Sigmoid colon (tissue), 4 donors: ENCODE results near the gene TAGLN2.

Experiments used
- EP300 ChIP-seq, 4 donors: sonication (generic); formaldehyde crosslinking; IDR thresholded peaks; one replicate each; pipeline ENCODE4 v1.6.1; 2017; ENCODE audit warnings: antibody characterized with exemption in 4 of 4
- POLR2A ChIP-seq, 2 donors: fragments of 450-650 bp; IDR thresholded peaks; one replicate each; pipeline ENCODE4 v1.6.1; 2016; ENCODE audit warnings: antibody characterized with exemption in 2 of 2, mild to moderate bottlenecking in 2 of 2, moderate library complexity in 2 of 2
- POLR2AphosphoS5 ChIP-seq, 4 donors: sonication (generic); formaldehyde crosslinking; IDR thresholded peaks; one replicate each; pipeline ENCODE4 v1.6.1; 2017; ENCODE audit warnings: antibody characterized with exemption in 4 of 4
- TF ChIP-seq, protein P1 (sequence below), 4 experiments: fragments of 450-650 bp in 3 of 4; fragments of 200-600 bp in 1 of 4; IDR thresholded peaks; one replicate each; pipeline ENCODE4 v1.5.1; 2016 to 2019; ENCODE audit warnings: antibody characterized with exemption in 4 of 4, mild to moderate bottlenecking in 3 of 4, moderate library complexity in 2 of 4

DNA sequence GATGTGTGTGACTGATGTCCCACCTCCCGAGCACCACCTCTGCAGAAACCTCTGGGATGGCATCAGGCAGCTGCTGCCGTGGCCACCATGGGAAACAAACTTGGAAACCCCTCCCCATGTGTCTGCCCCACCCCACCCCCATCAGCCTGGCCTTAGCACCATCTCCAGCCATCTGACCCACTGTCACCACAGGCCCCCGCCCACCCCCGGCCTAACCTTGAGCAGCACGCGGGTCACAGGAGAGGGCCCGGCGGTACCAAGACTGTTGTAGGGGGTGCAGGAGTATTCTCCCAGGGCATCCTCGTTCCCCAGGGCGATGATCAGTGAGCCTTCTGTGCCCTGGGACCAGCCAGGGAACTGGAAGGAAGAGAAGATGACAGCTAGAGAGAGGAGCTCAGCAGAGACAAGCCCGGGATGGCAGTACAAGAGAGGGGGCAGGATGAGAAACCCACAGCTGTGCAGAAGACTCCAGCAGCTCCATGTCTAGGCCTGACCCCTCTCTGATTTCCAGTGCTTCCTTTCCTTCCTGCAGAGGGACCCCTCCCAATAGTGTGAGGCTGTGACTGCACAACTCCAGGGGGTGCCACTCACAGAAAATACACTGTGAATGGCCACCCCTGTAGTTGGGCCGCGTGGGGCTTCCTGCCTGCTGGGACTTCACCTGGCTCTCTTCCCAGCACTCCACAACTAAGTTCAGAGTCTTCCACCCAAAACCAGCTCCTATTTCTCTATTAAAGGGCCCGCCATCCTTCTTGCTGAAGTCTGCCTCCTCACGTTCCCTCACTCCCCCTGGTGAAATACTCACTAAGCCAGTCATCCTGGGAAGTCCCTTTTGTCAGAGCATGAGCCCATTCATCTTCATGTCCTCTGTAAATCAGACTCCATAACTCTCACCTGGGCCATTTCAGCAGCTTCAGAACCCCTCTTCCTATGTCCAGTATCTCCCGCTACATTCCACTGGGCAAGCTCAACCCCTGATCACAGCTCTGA, 7.3 kb upstream of the TAGLN2 start:
- TF ChIP-seq POLR2A (IDR thresholded peaks at IDR 0.05) (no peak), EP300 (IDR thresholded peaks at IDR 0.05) (no peak), POLR2AphosphoS5 (IDR thresholded peaks at IDR 0.05) (no peak)
- TF ChIP-seq, protein P1, sequence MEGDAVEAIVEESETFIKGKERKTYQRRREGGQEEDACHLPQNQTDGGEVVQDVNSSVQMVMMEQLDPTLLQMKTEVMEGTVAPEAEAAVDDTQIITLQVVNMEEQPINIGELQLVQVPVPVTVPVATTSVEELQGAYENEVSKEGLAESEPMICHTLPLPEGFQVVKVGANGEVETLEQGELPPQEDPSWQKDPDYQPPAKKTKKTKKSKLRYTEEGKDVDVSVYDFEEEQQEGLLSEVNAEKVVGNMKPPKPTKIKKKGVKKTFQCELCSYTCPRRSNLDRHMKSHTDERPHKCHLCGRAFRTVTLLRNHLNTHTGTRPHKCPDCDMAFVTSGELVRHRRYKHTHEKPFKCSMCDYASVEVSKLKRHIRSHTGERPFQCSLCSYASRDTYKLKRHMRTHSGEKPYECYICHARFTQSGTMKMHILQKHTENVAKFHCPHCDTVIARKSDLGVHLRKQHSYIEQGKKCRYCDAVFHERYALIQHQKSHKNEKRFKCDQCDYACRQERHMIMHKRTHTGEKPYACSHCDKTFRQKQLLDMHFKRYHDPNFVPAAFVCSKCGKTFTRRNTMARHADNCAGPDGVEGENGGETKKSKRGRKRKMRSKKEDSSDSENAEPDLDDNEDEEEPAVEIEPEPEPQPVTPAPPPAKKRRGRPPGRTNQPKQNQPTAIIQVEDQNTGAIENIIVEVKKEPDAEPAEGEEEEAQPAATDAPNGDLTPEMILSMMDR (IDR thresholded peaks at IDR 0.05) = no peak
